Measurements from ENCODE around the gene GPRC5C. TPM values are rescaled to one million over a fixed set of nuclear protein-coding genes. Genes with fewer than 3 reads are reported as not detected.

Gene GPRC5C
- total and polyA plus RNA-seq, 7 donors: 42.9 to 123 (median 57.0) TPM

- Histone ChIP-seq H3K4me3 (peak overlapping the region; percentile 90), H3K9me3 (no peaks in the 10 kb centered on the region), H3K4me1 (peaks cover 44% of the 10 kb centered on the region), H3K27me3 (ENCODE audit: insufficient read depth in 3 of 3, low read length in 2 of 3) (peaks cover 0 to 2% (median 0%) of the 10 kb centered on the region in 3 donors), H3K36me3 (ENCODE audit: insufficient read depth in 1 of 2, low read depth in 1 of 2) (no peaks in the 10 kb centered on the region), H3K27ac (peak overlapping the region; percentile 98)
- intact Hi-C loops (cut with DNase I): loop anchor here (2.0 to 5.0 kb wide), 3 partner anchors 37 to 217 kb away; partner anchors contain the start of gene TTYH2 (in 1 of the 2)
- 36 to 50% (median 38%) methylated on average over 19 of the region's 19 CpGs for WGBS, 3 donors
- DNase-seq (peak in 1 of 2 donors; percentile 83), ATAC-seq (peak; percentile 29 to 63 (median 46))
- TF ChIP-seq, protein P1, sequence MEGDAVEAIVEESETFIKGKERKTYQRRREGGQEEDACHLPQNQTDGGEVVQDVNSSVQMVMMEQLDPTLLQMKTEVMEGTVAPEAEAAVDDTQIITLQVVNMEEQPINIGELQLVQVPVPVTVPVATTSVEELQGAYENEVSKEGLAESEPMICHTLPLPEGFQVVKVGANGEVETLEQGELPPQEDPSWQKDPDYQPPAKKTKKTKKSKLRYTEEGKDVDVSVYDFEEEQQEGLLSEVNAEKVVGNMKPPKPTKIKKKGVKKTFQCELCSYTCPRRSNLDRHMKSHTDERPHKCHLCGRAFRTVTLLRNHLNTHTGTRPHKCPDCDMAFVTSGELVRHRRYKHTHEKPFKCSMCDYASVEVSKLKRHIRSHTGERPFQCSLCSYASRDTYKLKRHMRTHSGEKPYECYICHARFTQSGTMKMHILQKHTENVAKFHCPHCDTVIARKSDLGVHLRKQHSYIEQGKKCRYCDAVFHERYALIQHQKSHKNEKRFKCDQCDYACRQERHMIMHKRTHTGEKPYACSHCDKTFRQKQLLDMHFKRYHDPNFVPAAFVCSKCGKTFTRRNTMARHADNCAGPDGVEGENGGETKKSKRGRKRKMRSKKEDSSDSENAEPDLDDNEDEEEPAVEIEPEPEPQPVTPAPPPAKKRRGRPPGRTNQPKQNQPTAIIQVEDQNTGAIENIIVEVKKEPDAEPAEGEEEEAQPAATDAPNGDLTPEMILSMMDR (IDR thresholded peaks at IDR 0.05): no peak
Observed at GRCh38 chr17:74429604-74430384, 2.1 kb upstream of the GPRC5C start.

GRCh38 chr17:74430385-74430705 lies 1.5 kb upstream of the GPRC5C start:
- Histone ChIP-seq H3K4me3 (peak overlapping the region; percentile 90), H3K36me3 (ENCODE audit: insufficient read depth in 1 of 2, low read depth in 1 of 2) (no peaks in the 10 kb centered on the region), H3K27ac (peak overlapping the region; percentile 98), H3K9me3 (no peaks in the 10 kb centered on the region), H3K27me3 (ENCODE audit: insufficient read depth in 3 of 3, low read length in 2 of 3) (peaks cover 0 to 2% (median 0%) of the 10 kb centered on the region in 3 donors), H3K4me1 (peaks cover 42% of the 10 kb centered on the region)
- intact Hi-C loops (cut with DNase I): loop anchor here in 1 of 2 donors (2.0 to 5.0 kb wide), 2 partner anchors 50 to 218 kb away; partner anchors contain the start of gene TTYH2
- DNase-seq: no peak
- 14 to 18% (median 15%) methylated on average over 13 of the region's 13 CpGs for WGBS, 3 donors
- no peak for ATAC-seq
- TF ChIP-seq, protein P1 (IDR thresholded peaks at IDR 0.05): no peak

DNA sequence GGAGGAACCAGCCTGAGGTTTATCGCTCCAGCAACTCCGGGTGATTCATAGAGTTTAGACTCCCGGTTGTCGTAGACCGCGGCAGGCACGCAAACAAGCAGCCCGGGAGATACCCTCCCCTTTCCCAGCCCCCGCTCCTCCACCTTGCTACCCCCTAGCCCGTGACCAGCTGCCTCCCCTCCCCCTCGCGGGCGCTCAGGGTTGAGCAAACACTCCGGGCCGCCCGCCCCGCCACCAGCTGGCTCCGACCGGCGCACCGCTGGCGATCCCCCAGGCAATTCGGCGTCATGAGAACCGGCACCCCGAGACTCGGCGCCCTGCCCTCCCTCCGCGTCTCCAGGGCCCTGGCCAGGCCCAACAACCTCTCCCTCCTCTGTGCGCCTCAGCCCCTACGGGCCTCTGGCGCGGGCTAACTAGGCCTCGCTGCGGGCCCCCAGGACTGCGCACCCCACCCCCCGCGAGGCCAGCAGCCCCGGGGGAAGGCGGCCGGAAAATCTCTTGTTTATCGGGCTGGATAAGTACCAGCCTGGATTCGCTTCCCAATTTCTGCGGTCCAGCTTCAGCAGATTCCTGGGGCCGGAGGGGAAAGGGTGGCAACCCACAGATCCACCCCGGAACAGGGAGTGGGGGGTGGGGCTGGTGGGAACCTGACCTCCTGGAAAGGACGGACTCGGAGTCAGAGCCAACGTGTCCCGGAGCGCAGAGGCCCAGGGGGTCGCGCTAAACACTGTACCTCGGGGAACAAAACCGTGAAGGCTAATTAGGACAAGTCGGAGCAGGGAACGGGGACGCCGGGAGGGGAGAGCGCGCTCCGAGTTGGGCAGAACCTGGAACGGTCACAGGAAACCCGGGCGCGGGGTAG lies 951 bp upstream of the GPRC5C start:
- ATAC-seq: peak; percentile 75 to 82 (median 78)
- TF ChIP-seq, protein P1 (IDR thresholded peaks at IDR 0.05): no peak
- WGBS, 3 donors: 1 to 2% (median 1%) methylated on average over 51 to 67 of the region's 67 CpGs
- Histone ChIP-seq H3K36me3 (ENCODE audit: insufficient read depth in 1 of 2, low read depth in 1 of 2) (no peaks in the 10 kb centered on the region), H3K27me3 (ENCODE audit: insufficient read depth in 3 of 3, low read length in 2 of 3) (peaks cover 0 to 2% (median 0%) of the 10 kb centered on the region in 3 donors), H3K4me1 (peaks cover 42% of the 10 kb centered on the region), H3K27ac (peak overlapping the region; percentile 98), H3K4me3 (peak overlapping the region; percentile 90), H3K9me3 (no peaks in the 10 kb centered on the region)
- intact Hi-C loops (cut with DNase I): loop anchor here in 1 of 2 donors (2.0 to 5.0 kb wide), 2 partner anchors 50 to 219 kb away; partner anchors contain the start of gene TTYH2
- peak; percentile 93 to 97 for DNase-seq

GRCh38 chr17:74432424-74432690 lies 469 bp downstream of the GPRC5C start:
- Histone ChIP-seq H3K36me3 (ENCODE audit: insufficient read depth in 1 of 2, low read depth in 1 of 2) (no peaks in the 10 kb centered on the region), H3K9me3 (no peaks in the 10 kb centered on the region), H3K27ac (peak overlapping the region; percentile 98), H3K27me3 (ENCODE audit: insufficient read depth in 3 of 3, low read length in 2 of 3) (peaks cover 0 to 2% (median 0%) of the 10 kb centered on the region in 3 donors), H3K4me3 (peak overlapping the region; percentile 90), H3K4me1 (peaks cover 42% of the 10 kb centered on the region)
- DNase-seq: no peak
- TF ChIP-seq, protein P1 (IDR thresholded peaks at IDR 0.05): no peak
- WGBS, 3 donors: 1 to 2% (median 2%) methylated on average over 20 to 33 of the region's 33 CpGs
- intact Hi-C loops (cut with DNase I): loop anchor here in 1 of 2 donors (5.0 kb wide), 1 partner anchor 220 kb away; the partner anchor contains the start of gene TTYH2
- no peak for ATAC-seq

Measured in psoas muscle (tissue), 8 donors.